HG02943 (cell line): ENCODE measurements around the gene ASB16.

ENCODE experiments used
- ATAC-seq: cut with Tn5 transposase; IDR thresholded peaks from one replicate; pipeline ENCODE4 v1.9.1; 2021; ENCODE audit warnings: mild to moderate bottlenecking, low read depth, moderate library complexity; ENCODE audit not compliant: unreplicated experiment

The ASB16 gene

GRCh38 chr17:44206825-44207155, 36.3 kb downstream of the ASB16 start:
- no peak for ATAC-seq

GRCh38 chr17:44207319-44207718, 36.8 kb downstream of the ASB16 start:
- no peak for ATAC-seq

- ATAC-seq: no peak
Measured at GRCh38 chr17:44207743-44208142, 37.2 kb downstream of the ASB16 start.

- ATAC-seq: no peak
Measured at GRCh38 chr17:44209786-44210341, 39.4 kb downstream of the ASB16 start.

GRCh38 chr17:44210342-44211192, 40.1 kb downstream of the ASB16 start:
- ATAC-seq: no peak

- ATAC-seq: no peak
Measured at GRCh38 chr17:44211281-44212265, 41.1 kb downstream of the ASB16 start.

GRCh38 chr17:44212507-44213402, 42.3 kb downstream of the ASB16 start:
- no peak for ATAC-seq

- no peak for ATAC-seq
Measured at GRCh38 chr17:44213403-44214229, 43.1 kb downstream of the ASB16 start.

- no peak for ATAC-seq
Measured at GRCh38 chr17:44214230-44214494, 43.7 kb downstream of the ASB16 start.

- ATAC-seq: no peak
Measured at GRCh38 chr17:44214896-44215295, 44.4 kb downstream of the ASB16 start.

- ATAC-seq: no peak
Measured at GRCh38 chr17:44216173-44216572, 45.7 kb downstream of the ASB16 start.

GRCh38 chr17:44216694-44217093, 46.2 kb downstream of the ASB16 start:
- no peak for ATAC-seq

- no peak for ATAC-seq
Measured at GRCh38 chr17:44217738-44218343, 47.3 kb downstream of the ASB16 start.

- ATAC-seq: peak; percentile 35
Measured at GRCh38 chr17:44218344-44219107, 48.0 kb downstream of the ASB16 start.

- ATAC-seq: peak; percentile 35
Measured at GRCh38 chr17:44219108-44219615, 48.7 kb downstream of the ASB16 start.

- ATAC-seq: no peak
Measured at GRCh38 chr17:44219616-44220212, 49.2 kb downstream of the ASB16 start, which contains the start of gene UBTF. Gene UBTF, minus strand, starts transcription at chr17:44219675. Its CDS starts 1,446 bp downstream, at chr17:44218229.

- ATAC-seq: no peak
Measured at GRCh38 chr17:44220213-44221083, 49.9 kb downstream of the ASB16 start.
